ENCODE results near the gene FAM98B.

GRCh38 chr15:38533926-38534325 lies 80.0 kb downstream of the FAM98B start:
- TF ChIP-seq, protein P1, sequence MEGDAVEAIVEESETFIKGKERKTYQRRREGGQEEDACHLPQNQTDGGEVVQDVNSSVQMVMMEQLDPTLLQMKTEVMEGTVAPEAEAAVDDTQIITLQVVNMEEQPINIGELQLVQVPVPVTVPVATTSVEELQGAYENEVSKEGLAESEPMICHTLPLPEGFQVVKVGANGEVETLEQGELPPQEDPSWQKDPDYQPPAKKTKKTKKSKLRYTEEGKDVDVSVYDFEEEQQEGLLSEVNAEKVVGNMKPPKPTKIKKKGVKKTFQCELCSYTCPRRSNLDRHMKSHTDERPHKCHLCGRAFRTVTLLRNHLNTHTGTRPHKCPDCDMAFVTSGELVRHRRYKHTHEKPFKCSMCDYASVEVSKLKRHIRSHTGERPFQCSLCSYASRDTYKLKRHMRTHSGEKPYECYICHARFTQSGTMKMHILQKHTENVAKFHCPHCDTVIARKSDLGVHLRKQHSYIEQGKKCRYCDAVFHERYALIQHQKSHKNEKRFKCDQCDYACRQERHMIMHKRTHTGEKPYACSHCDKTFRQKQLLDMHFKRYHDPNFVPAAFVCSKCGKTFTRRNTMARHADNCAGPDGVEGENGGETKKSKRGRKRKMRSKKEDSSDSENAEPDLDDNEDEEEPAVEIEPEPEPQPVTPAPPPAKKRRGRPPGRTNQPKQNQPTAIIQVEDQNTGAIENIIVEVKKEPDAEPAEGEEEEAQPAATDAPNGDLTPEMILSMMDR (conservative IDR thresholded peaks at IDR 0.05 in 1 of 2, IDR thresholded peaks at IDR 0.05 in 1 of 2; ENCODE audit: extremely low read depth in 1 of 2, insufficient read depth in 1 of 2, low read depth in 1 of 2, low read length in 2 of 2) = no peak
- TF ChIP-seq EZH2 (IDR thresholded peaks at IDR 0.05; ENCODE audit: borderline replicate concordance, low read length) = no peak

Measured in mammary epithelial cell (primary cell).